Activated B cell treated with CpG ODN at 0.5 μM for 24 hours (primary cell): ENCODE data around the gene ZNF253. TPM values are rescaled to one million over a fixed set of nuclear protein-coding genes. Genes with fewer than 3 reads are reported as not detected.

ENCODE experiments used
- ATAC-seq: fragments of 200-7000 bp; cut with Tn5 transposase; one replicate; pipeline ENCODE4 v1.10.0; 2021; ENCODE audit warnings: low read depth, mild to moderate bottlenecking, moderate library complexity
- CTCF ChIA-PET: fragments of 350-600 bp; sonication (Branson Sonifier 250); formaldehyde crosslinking; loops from one replicate; lab custom pipeline; 2021; ENCODE audit warnings: antibody characterized with exemption; lab: Charles Lee
- POLR2A ChIA-PET: fragments of 350-600 bp; sonication (Branson Sonifier 250); formaldehyde crosslinking; loops from one replicate; lab custom pipeline; 2021; ENCODE audit warnings: antibody characterized with exemption; lab: Charles Lee
- DNase-seq: peaks from one replicate; pipeline ENCODE4 v3.0.0; 2022
- H3K27ac Mint-ChIP-seq: one replicate; pipeline ENCODE4 v1.8.0; 2020; ENCODE audit warnings: mixed read lengths
- H3K27me3 Mint-ChIP-seq: one replicate; pipeline ENCODE4 v1.8.0; 2021; ENCODE audit warnings: mixed read lengths
- H3K36me3 Mint-ChIP-seq: one replicate; pipeline ENCODE4 v1.8.0; 2021; ENCODE audit warnings: low read depth, mixed read lengths
- H3K4me1 Mint-ChIP-seq: one replicate; pipeline ENCODE4 v1.8.0; 2021; ENCODE audit warnings: mixed read lengths
- H3K4me3 Mint-ChIP-seq: one replicate; pipeline ENCODE4 v1.8.0; 2020; ENCODE audit warnings: mild to moderate bottlenecking, mixed read lengths
- H3K9me3 Mint-ChIP-seq: one replicate; pipeline ENCODE4 v1.8.0; 2020; ENCODE audit warnings: mixed read lengths
- CTCF ChIP-seq: fragments of 200-600 bp; IDR thresholded peaks from one replicate; pipeline ENCODE4 v1.8.0; 2022; ENCODE audit warnings: antibody characterized with exemption, mild to moderate bottlenecking
- intact Hi-C: fragments of 100-400 bp; cut with micrococcal nuclease; formaldehyde crosslinking; loops from one replicate; pipeline ENCODE4 v1.15.1; 2024
- total RNA-seq: library from RNA; stranded (reverse); gene quantifications from 2 replicates; pipeline ENCODE4 v1.2.3, GENCODE V29; 2022

The ZNF253 gene
- total RNA-seq, result 24.7 and 26.3 TPM in 2 replicates

GRCh38 chr19:19865750-19866610, at the start of gene ZNF253:
TSS of gene ZNF253 (plus strand) at chr19:19865882. CDS start at chr19:19865997, 115 bp downstream.
- Mint-ChIP-seq H3K4me1 (peaks cover 34% of the 10 kb centered on the region), H3K36me3 (peaks cover 20% of the 10 kb centered on the region), H3K9me3 (no peaks in the 10 kb centered on the region), H3K27ac (peak within 1 kb of the TSS; percentile 99), H3K27me3 (no peaks in the 10 kb centered on the region), H3K4me3 (peak within 1 kb of the TSS; percentile 100)
- ChIA-PET CTCF (interaction anchor here (0.9 to 2.4 kb wide), 3 partner anchors 11 to 90 kb away, joined by 3 to 11 read pairs (median 3); partner anchors contain the start of gene ZNF506), POLR2A (interaction anchor here (0.5 to 4.9 kb wide), 38 partner anchors 8 to 1901 kb away, joined by 3 to 107 read pairs (median 4); partner anchors contain the start of genes ATP13A1, GMIP, ZNF100 and ZNF101)
- ATAC-seq (peak; percentile 90), DNase-seq (peak; percentile 82)
- no peak for TF ChIP-seq CTCF
- intact Hi-C loops, result loop anchor here (1.0 to 10.0 kb wide), 7 partner anchors 34 to 223 kb away; partner anchors contain the start of genes ATP13A1, GMIP, ZNF14 and ZNF506

- Mint-ChIP-seq H3K36me3 (peaks cover 73% of the 10 kb centered on the region), H3K4me3 (no peak overlapping the region), H3K4me1 (peaks cover 78% of the 10 kb centered on the region), H3K9me3 (no peaks in the 10 kb centered on the region), H3K27ac (peak overlapping the region; percentile 79), H3K27me3 (no peaks in the 10 kb centered on the region)
- intact Hi-C loops, result no loop called here
- POLR2A ChIA-PET, result interaction anchor here (1.0 to 3.5 kb wide), 2 partner anchors 9 to 85 kb away, joined by 6 to 25 read pairs; partner anchors contain the start of gene ZNF93
- ATAC-seq (no peak), DNase-seq (no peak)
- CTCF ChIA-PET, result no interaction called here
- TF ChIP-seq CTCF, result no peak
Measured at GRCh38 chr19:19816679-19817078, 49.0 kb upstream of the ZNF253 start.

- no peak for TF ChIP-seq CTCF
- Mint-ChIP-seq H3K4me3 (peak overlapping the region; percentile 42), H3K36me3 (peaks cover 69% of the 10 kb centered on the region), H3K27ac (peak overlapping the region; percentile 79), H3K27me3 (no peaks in the 10 kb centered on the region), H3K9me3 (no peaks in the 10 kb centered on the region), H3K4me1 (peaks cover 74% of the 10 kb centered on the region)
- no peak for DNase-seq
- ATAC-seq, result no peak
- intact Hi-C loops, result no loop called here
- ChIA-PET POLR2A (interaction anchor here (0.6 to 3.5 kb wide), 14 partner anchors 10 to 614 kb away, joined by 3 to 25 read pairs (median 5); partner anchors contain the start of genes ATP13A1, ZNF253 and ZNF93), CTCF (no interaction called here)
Measured at GRCh38 chr19:19817357-19817756, 48.3 kb upstream of the ZNF253 start.

GRCh38 chr19:19820774-19821320, 44.8 kb upstream of the ZNF253 start:
- no peak for DNase-seq
- no peak for TF ChIP-seq CTCF
- peaks cover 9% of the 10 kb centered on the region for H3K9me3 Mint-ChIP-seq

More at GRCh38 chr19:19820774-19821320, 44.8 kb upstream of the ZNF253 start:
- intact Hi-C loops, result loop anchor here (1.0 to 2.0 kb wide), 9 partner anchors 14 to 158 kb away; partner anchors contain the start of genes ATP13A1, ZNF101, ZNF14 and ZNF93
- Mint-ChIP-seq H3K36me3 (peaks cover 50% of the 10 kb centered on the region), H3K4me3 (peak overlapping the region; percentile 98), H3K27me3 (no peaks in the 10 kb centered on the region), H3K4me1 (peaks cover 71% of the 10 kb centered on the region), H3K27ac (peak overlapping the region; percentile 99)
- POLR2A ChIA-PET, result interaction anchor here (0.7 to 2.8 kb wide), 33 partner anchors 9 to 1684 kb away, joined by 3 to 107 read pairs (median 5); partner anchors contain the start of genes ATP13A1, NDUFA13, TSSK6 and ZNF101
- no peak for ATAC-seq
- CTCF ChIA-PET, result interaction anchor here (1.1 to 1.3 kb wide), 3 partner anchors 45 to 159 kb away, joined by 3 to 11 read pairs (median 3); partner anchors contain the start of gene ZNF253
